Measurements from ENCODE around the gene VARS1. TPM values are rescaled to one million over a fixed set of nuclear protein-coding genes. Genes with fewer than 3 reads are reported as not detected.

Gene VARS1
- total and polyA plus RNA-seq, 2 experiments from 2014 or later, result 39.1 to 47.6 TPM

- no peaks in the 10 kb centered on the region for H4K20me1 ChIP-seq (ENCODE audit: insufficient read depth)
- no peaks in the 10 kb centered on the region for H3F3A ChIP-seq (ENCODE audit: insufficient read depth)
- no peaks in the 10 kb centered on the region for H3K9me3 ChIP-seq (ENCODE audit: low read depth)
- H3K36me3 ChIP-seq (ENCODE audit: low read depth), result no peaks in the 10 kb centered on the region
- no peak overlapping the region for H3K9ac ChIP-seq
- no peaks in the 10 kb centered on the region for H3K79me2 ChIP-seq (ENCODE audit: insufficient read depth)
- H3K4me1 ChIP-seq (ENCODE audit: insufficient read depth), result peaks cover 5% of the 10 kb centered on the region; the same call in 1 of the 2 replicates
- WGBS, 2 experiments (ENCODE audit: low coverage in 1 of 2, low lambda C conversion rate in 2 of 2, missing lambda C conversion rate in 2 of 2), result 87% methylated on average over 18 of the region's 18 CpGs
- no peaks in the 10 kb centered on the region for H3K27me3 ChIP-seq (replicated peaks; ENCODE audit: insufficient read depth)
- H3K9me2 ChIP-seq (ENCODE audit: insufficient read depth), result no peaks in the 10 kb centered on the region
- TF ChIP-seq EZH2phosphoT487 (IDR thresholded peaks at IDR 0.05; ENCODE audit: insufficient read depth, low read depth), result no peak
- TF ChIP-seq EZH2 (IDR thresholded peaks at IDR 0.05; ENCODE audit: insufficient read depth, poor library complexity, severe bottlenecking), result no peak
- no peak overlapping the region for H3K4me3 ChIP-seq
- no peak for DNase-seq
- in situ Hi-C loops (cut with MboI), result no loop called here
- no peak overlapping the region for H2AFZ ChIP-seq
- H3K4me2 ChIP-seq (ENCODE audit: unreplicated experiment), result no peak overlapping the region
- no peak overlapping the region for H3K27ac ChIP-seq
Observed at GRCh38 chr6:31768363-31769257, 26.9 kb downstream of the VARS1 start.

- in situ Hi-C loops (cut with MboI), result no loop called here
- Histone ChIP-seq H3F3A (ENCODE audit: insufficient read depth) (no peaks in the 10 kb centered on the region), H3K9ac (no peak overlapping the region), H3K4me2 (ENCODE audit: unreplicated experiment) (no peak overlapping the region), H3K9me3 (ENCODE audit: low read depth) (no peaks in the 10 kb centered on the region), H2AFZ (no peak overlapping the region), H4K20me1 (ENCODE audit: insufficient read depth) (no peaks in the 10 kb centered on the region), H3K9me2 (ENCODE audit: insufficient read depth) (no peaks in the 10 kb centered on the region), H3K4me3 (no peak overlapping the region), H3K27me3 (replicated peaks; ENCODE audit: insufficient read depth) (no peaks in the 10 kb centered on the region), H3K27ac (no peak overlapping the region), H3K36me3 (ENCODE audit: low read depth) (no peaks in the 10 kb centered on the region), H3K4me1 (ENCODE audit: insufficient read depth) (peaks cover 9% of the 10 kb centered on the region), H3K79me2 (ENCODE audit: insufficient read depth) (no peaks in the 10 kb centered on the region)
- TF ChIP-seq EZH2phosphoT487 (IDR thresholded peaks at IDR 0.05; ENCODE audit: insufficient read depth, low read depth), result no peak
- TF ChIP-seq EZH2 (IDR thresholded peaks at IDR 0.05; ENCODE audit: insufficient read depth, poor library complexity, severe bottlenecking), result no peak
- no peak for DNase-seq
- 77 to 82% methylated on average over 6 of the region's 6 CpGs for WGBS, 2 experiments (ENCODE audit: low coverage in 1 of 2, low lambda C conversion rate in 2 of 2, missing lambda C conversion rate in 2 of 2)
Observed at GRCh38 chr6:31767096-31767645, 28.4 kb downstream of the VARS1 start.

GRCh38 chr6:31765910-31766794 is 29.4 kb downstream of the VARS1 start:
- no peaks in the 10 kb centered on the region for H3K9me2 ChIP-seq (ENCODE audit: insufficient read depth)
- 35 to 36% methylated on average over 35 to 42 of the region's 42 CpGs for WGBS, 2 experiments (ENCODE audit: low coverage in 1 of 2, low lambda C conversion rate in 2 of 2, missing lambda C conversion rate in 2 of 2)
- peak overlapping the region; percentile 67 for H3K4me2 ChIP-seq (ENCODE audit: unreplicated experiment)
- no peaks in the 10 kb centered on the region for H3K36me3 ChIP-seq (ENCODE audit: low read depth)
- peak overlapping the region; percentile 71 for H2AFZ ChIP-seq
- H3K79me2 ChIP-seq (ENCODE audit: insufficient read depth), result no peaks in the 10 kb centered on the region
- in situ Hi-C loops (cut with MboI), result no loop called here
- peak overlapping the region; percentile 5; the same call in 1 of the 2 replicates for H3K9ac ChIP-seq
- H3K27ac ChIP-seq, result no peak overlapping the region
- no peaks in the 10 kb centered on the region for H3K27me3 ChIP-seq (replicated peaks; ENCODE audit: insufficient read depth)
- peak overlapping the region; percentile 39 for H3K4me3 ChIP-seq
- peaks cover 9% of the 10 kb centered on the region for H3K4me1 ChIP-seq (ENCODE audit: insufficient read depth)
- H4K20me1 ChIP-seq (ENCODE audit: insufficient read depth), result no peaks in the 10 kb centered on the region
- no peaks in the 10 kb centered on the region for H3F3A ChIP-seq (ENCODE audit: insufficient read depth)
- TF ChIP-seq EZH2 (IDR thresholded peaks at IDR 0.05; ENCODE audit: insufficient read depth, poor library complexity, severe bottlenecking) (no peak), EZH2phosphoT487 (IDR thresholded peaks at IDR 0.05; ENCODE audit: insufficient read depth, low read depth) (no peak)
- DNase-seq, result peak; percentile 35
- no peaks in the 10 kb centered on the region for H3K9me3 ChIP-seq (ENCODE audit: low read depth)

- Histone ChIP-seq H3K9me2 (ENCODE audit: insufficient read depth) (no peaks in the 10 kb centered on the region), H3K4me1 (ENCODE audit: insufficient read depth) (peaks cover 9% of the 10 kb centered on the region), H3K27ac (no peak overlapping the region), H3K27me3 (replicated peaks; ENCODE audit: insufficient read depth) (no peaks in the 10 kb centered on the region), H3K9me3 (ENCODE audit: low read depth) (no peaks in the 10 kb centered on the region), H3K9ac (no peak overlapping the region), H2AFZ (no peak overlapping the region), H3K36me3 (ENCODE audit: low read depth) (no peaks in the 10 kb centered on the region), H4K20me1 (ENCODE audit: insufficient read depth) (no peaks in the 10 kb centered on the region), H3K4me3 (no peak overlapping the region), H3K4me2 (ENCODE audit: unreplicated experiment) (no peak overlapping the region), H3K79me2 (ENCODE audit: insufficient read depth) (no peaks in the 10 kb centered on the region), H3F3A (ENCODE audit: insufficient read depth) (no peaks in the 10 kb centered on the region)
- no peak for DNase-seq
- in situ Hi-C loops (cut with MboI), result no loop called here
- 83 to 88% methylated on average over 9 of the region's 9 CpGs for WGBS, 2 experiments (ENCODE audit: low coverage in 1 of 2, low lambda C conversion rate in 2 of 2, missing lambda C conversion rate in 2 of 2)
- TF ChIP-seq EZH2phosphoT487 (IDR thresholded peaks at IDR 0.05; ENCODE audit: insufficient read depth, low read depth), result no peak
- no peak for TF ChIP-seq EZH2 (IDR thresholded peaks at IDR 0.05; ENCODE audit: insufficient read depth, poor library complexity, severe bottlenecking)
Observed at GRCh38 chr6:31765559-31765909, 30.0 kb downstream of the VARS1 start.
